DMS53 (cell line): Measurements from ENCODE around the gene HOXA13.

Experiments used
- DNase-seq: peaks from one replicate; lab custom pipeline; 2025; lab: John Stamatoyannopoulos, UW

HOXA13 gene

DNA sequence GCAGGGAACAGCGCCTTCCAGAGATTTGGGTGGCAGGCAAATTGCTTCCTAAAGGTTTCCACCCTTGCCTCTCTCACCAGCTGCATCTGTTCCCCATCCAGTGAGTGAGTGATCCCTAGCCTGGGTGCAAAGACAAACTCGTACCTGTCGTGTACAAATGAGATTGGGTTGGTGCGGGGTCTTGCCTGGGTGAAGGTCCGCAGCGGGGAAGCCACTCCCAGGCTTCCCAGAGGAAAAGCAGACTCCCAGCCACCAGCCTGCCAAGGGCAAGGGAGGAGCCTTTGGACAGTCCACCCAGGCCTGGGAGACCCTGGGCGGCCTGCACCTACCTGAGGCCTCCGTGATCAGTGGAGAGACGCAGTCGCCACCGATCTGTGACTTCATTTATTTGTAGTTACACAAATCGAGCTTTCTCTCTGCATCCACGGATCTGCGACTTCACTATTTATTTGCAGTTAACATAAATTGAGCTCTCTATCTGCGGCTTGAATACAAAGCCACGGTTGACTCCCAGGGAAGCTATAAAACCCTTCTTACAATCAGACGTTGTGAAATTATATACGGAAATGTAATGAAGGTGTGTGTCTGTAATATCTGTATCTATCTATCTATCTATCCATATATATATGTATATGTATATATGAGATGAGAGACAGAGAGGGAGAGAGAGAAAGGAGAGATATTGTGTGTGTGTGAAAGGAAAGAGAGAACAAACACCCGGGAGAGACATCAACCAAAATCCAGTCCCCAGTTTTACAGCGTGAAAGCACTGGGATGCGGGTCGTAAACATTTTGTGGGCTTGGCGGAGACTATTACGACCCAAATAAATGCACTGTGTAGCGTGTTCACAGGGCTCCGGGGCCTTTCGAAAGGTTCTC is 40.4 kb downstream of the HOXA13 start:
- DNase-seq, result no peak

DNA sequence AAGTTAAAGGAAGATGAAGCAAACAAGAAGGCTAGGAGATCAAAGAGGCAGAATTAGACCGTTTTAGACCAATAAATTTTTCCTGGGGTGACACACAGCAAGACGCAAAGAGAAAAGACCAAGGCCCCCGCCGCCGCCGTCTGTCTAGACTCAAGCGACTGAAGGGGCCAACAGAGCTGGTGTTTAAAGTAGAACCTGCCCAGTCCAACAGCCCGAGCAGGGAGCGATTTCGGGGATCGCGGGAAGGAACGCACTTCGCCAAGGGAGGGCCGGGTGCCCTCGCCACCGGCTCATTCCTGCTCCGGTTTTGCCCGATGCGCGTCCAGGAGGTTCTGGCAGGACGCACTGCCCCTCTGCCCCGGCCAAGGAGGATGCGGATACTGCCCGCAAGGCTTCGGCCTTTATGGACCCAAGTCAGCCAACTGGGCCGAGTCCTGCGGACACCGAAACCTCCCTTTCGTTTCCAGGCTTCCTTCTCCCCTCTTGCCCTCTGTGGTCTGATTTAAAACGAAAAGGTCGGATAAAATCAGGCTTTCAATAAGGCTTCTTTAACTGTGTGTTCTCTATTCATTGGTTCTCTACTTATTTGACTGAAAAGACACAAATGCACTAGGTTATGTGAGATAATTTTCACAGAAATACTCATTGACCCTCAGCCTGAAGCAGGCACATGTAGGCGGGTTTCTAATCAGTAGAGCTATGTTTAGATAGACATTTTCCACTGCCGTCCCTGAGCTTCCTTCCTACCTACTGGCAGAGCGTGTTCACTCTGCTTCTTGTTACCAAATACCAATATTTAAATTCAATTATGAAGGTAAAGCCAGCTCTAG is 41.2 kb downstream of the HOXA13 start:
- DNase-seq, result no peak

DNA sequence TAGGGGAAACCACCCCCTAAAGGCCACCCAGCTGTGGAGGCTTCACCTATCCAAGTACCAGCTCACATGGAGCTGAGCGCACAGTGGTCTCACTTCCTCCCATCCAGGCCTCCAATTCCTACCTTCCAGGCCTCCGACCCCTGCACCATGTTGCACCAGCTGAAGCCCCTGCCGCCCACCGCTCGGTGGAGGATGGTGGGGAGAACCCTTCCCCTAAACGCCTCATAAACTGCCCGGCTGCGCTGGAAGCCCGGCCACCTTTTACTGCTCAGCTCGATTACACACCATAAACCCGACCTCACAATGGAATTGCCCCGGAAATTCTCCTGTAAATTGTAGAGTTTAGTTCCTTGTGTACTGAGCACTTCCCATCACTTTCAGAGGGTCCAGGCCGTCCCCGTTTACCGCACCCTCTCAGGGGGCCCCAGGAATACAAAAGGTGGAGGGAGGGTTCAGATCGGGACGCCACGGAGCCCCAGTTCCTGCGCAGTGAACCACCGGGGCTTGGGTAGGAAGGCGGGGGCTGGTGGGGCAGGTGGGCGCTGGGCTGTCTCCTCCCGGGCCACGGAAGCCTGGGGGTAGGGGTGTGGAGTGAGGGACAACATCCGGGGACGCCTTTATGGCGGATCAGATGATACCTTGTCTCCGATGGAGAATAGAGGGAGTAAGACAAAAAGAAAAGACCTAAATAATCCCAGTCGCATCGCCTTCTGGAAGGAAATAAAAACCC is 42.0 kb downstream of the HOXA13 start:
- DNase-seq, result no peak

DNA sequence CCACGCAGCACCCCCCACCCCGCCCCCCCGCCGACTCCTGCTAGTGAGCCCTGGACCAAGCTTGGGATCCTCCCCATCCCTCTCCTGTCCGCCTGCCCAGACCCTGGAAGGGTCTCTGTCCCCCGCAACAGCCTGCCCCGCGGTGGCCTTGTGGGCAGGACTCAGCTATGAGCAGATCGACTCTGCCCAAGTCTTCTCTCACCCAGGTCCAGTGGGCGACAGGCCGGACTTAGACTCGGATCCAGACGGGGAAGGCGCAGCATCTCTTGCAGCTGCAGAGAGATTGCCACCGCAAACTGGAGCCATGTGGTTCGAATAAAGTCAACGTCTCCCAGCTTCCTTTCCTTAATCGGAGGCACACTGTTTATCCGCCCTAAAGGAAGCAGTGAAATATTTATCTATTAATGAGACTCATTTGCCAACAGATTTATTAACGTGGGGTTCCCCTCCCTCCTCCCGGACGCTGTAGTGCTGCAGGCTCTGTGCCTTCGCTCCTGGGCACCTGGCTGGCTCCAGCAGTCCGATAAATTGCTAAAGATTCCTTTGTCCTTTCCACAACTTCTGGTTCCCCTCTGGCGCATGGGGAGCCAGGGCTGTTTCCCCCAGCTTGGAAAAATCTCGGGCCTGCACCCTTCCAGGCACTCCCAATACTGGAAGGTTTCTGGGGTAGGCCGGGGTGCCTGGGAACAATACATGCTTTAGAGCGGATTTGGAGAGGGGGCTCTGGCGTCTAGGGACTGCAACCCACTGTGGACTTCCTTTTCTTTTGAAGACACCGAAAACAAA is 42.8 kb downstream of the HOXA13 start:
- no peak for DNase-seq

DNA sequence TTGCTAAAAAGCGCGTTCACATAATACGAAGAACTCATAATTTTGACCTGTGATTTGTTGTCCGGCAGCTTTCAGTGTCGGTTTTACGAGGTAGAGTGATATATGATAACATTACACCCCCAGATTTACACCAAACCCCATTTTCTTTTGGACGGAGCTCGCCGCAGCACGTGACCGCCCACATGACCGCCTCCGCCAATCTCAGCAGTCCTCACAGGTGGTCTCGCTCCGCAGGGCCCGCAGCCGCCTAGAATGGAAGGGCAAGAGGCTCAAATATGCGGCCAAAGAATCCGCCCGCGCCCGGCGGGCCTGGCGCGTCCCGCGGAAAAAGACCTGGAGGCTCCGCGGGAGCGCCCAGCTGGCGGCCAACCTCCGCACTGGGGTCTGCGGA is 43.4 kb downstream of the HOXA13 start, which contains the start of gene HOXA7:
Gene HOXA7 (minus strand): TSS at position 168 of the 391 bp plus-strand sequence. CDS start 130 bp downstream, at position 38.
- DNase-seq, result no peak

DNA sequence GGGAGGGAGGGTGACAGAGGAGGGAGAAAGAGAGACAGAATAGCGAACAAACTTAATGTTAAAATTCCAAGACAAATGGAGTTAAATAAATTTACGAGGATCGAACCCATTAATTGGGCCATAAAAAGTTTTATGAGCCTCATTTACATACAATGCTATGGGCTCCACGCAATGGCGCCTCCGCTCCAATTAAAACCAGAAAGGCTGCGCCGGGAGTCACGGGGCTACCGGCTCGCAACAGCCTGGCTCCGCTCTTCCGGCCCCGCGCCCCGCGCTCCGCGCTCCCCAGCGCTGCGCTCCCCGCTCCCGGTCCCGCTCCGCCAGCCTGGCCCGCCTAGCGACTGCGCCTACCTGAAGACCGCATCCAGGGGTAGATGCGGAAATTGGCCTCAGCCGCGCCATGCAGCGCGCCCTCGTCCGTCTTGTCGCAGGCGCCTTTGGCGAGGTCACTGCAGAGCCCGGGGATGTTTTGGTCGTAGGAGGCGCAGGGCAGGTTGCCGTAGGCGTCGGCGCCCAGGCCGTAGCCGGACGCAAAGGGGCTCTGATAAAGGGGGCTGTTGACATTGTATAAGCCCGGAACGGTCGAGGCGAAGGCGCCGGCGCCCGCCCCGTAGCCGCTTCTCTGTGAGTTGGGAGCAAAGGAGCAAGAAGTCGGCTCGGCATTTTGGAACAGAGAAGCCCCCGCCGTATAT is 43.9 kb downstream of the HOXA13 start:
- DNase-seq, result no peak

DNA sequence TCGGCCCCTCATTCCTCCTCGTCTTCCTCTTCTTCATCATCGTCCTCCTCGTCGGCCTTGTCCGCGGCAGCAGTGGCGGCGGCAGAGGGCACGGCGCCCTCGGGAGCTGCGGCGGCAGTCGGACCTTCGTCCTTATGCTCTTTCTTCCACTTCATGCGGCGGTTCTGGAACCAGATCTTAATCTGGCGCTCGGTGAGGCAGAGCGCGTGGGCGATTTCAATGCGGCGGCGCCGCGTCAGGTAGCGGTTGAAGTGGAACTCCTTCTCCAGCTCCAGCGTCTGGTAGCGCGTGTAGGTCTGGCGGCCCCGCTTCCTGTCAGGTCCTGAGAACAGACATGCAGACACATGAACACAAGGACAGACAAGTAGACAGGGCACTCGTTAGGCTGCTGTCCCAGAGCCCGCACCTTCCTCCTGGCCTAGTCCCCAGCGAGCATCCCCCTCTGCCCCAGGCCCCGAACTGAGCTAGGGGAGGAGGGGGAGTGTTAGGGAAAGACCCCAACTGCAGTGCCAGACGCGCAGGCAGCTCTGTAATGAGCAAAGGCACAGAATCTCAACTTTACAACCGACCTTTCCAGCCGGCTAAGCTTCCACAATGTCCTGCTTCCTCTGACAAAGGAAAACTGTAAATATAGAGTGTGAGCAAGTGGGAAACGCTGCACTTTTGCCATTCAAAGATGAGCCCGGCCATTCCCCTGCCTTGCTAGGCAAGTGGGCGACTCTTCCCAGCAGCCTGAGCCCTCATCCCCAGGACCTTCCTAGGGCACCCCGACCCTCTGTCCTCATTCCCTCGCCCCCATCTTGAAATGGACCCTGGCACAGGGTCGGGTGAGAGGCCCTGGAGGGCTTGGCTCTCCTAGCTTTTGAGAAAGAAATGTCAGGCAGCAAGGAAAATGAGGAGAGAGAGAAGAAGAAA is 44.7 kb downstream of the HOXA13 start:
- peak; percentile 78 for DNase-seq

DNA sequence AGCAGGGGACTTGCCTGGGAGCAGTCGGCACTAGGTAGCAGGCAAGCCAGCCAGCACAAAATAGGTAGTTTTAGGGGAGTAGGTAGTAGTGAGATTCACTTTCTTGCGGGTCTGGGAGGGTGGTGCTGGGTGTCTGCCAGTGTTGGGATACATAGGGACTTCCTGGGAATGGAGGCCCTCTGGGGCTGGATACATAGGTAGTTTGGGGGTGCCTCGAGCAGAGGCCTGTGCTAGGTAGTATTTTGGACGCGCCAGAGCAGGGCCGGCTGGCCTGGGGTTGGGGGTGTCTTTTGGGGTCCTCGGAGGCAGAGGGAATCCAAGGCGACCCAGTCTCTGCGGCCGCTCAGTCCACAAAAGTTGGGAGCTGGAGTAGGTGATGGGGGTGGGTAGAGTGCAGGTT is 45.5 kb downstream of the HOXA13 start:
- DNase-seq, result no peak

DNA sequence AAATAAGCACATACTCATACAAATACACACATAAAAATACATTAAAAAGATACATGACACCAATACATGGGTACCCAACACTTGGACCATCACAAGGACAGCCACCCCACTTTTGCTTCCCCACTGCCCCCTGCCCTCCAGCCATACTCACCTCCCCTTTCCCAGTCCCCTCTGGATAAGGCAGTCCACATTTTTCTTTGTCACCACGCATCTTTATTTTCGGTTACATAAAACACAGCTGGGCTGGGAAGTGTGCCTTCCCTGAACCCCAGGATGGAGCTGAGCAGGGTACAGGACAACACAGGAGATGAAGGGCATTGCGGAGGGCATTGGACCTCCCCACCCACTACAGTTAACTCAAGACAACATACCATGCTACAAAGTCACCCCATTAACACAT is 46.4 kb downstream of the HOXA13 start:
- no peak for DNase-seq

DNA sequence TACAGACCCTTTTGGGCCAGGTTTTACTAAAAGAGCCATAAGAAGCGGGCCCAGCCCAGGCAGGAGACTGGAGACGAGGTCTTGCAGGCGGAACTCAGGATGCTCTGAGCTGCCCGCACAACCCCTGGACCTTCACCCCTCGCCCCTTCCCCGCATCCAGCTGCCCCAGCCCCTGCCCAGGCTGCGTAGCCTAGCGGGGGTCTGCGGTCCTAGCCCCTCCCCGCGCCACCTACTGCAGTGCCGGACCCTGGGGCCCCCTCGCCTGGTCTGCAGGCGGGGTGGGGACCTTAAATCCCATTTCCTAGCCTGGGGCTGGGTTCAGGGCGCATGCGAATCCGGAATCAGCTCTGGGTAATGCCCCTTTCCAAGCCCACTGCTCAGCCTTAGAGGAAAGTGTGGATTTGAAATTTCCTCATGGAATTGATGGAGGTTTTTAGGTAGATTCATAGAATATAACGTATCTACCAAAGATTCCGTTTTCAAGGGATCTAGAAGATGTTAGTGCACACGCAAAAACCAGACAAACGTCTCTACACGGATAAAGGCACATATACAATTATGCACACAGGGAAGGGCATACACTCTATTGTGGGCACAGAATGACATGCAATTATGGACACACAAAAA is 47.0 kb downstream of the HOXA13 start:
- peak; percentile 67 for DNase-seq

DNA sequence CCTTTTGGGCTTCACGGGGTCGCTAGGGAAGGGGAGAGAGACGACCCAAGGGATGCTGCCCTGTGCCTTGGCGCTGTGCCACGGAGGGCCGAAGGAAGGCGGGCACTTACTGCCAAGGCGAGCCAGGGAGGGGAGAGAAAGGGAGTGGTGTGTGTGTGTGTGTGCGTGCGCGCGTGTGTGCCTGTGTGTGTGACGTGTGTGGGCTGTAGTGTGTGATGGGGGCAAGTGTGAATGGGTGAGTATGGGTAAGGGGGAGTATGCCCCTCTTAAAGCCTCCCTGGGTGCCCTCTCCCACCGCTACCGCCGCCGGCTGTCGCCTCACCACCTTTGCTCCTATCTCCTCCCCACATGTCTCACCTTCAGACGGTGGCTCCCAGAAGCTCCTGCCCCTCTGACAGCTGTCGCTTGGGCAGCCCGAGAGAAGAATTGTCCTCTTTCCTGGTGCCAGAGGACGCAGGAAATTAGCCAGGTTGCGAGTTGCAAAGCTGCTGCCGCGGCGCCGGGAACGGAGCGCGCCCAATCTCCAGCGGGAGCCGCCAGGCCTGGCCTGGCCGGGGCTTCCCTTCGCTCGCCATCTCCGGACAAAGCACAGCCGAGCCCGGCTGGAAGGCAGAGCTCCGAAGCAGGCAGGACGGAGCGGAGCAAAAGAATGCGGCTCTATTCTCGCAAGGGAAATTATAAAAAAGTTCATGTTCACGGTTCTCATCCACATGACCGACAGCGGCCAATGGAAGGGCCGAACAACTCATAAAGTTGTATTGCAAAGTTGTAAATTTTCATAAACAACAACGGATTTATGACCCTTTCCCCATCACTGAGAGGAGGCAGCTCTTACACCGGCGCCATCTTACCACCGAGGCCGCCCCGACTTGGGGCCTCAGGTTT is 47.7 kb downstream of the HOXA13 start, which contains the start of gene HOXA3:
Gene HOXA3 (minus strand): TSS at position 653 of the 885 bp plus-strand sequence. CDS start 41,943 bp downstream, outside the sequence.
- peak; percentile 81 for DNase-seq

DNA sequence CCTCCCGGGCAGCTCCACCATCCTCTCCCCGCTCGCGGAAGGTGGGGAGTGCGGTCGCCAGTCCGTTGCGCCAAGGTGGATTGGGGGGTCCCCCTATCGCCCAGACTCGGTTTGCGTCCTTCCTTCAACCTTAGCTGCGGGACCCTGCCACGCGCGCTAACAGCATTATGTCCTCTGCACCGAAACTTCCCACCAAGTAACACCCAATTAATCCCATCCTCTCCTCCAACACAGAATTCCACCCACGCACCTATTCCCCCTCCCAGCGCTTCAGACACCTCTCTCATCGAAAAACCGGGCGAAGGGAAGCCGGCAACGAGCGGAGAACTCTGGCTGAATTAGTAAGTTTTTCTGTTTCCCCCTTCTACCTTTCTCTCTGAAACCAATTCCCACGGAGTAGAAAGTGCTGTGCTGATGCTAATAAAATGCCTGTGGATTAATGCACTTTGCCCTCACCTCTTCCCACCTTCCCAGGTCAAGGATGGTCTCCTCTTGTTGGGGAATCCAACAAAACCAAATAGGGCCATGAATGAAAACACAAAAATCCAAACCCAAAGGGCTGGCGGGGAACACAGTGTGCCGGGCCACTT is 48.5 kb downstream of the HOXA13 start:
- peak; percentile 67 for DNase-seq

DNA sequence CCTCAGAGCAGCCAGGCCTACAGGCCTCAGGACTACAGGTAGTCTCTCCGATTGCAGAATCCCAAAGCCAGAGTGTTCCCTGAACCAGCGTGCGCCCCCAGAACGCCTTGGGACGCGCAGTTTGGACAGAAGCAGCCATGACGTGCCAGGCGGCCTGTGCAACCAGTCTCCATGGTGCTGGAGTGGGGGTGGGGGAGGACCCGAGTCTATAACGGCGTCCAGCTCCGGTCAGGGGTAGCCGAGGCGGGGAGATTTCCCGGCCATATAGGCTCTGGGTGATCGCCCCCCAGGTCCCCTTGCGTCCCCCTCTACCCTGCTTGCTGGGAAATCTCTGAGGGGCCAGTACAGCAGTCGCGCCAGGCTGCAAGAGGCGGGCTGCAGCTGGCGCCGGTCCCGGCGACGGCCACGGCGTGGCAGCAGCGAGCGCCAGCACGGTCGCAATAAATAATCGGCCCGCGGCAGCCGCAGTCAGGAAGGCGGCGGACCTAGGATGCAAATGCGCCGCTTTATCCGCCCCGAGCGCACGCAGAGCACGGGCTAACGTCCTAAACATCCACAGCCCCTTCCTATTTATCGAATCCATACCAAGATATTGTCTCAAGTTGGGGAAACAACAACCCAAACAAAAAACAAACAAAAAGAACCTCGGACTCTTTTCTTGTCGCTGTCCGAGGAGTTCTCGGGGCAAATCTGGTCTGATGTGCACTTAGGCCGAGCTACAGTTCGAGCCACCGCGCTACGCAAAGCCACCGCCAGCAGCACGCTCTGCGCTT is 49.1 kb downstream of the HOXA13 start:
- DNase-seq, result peak; percentile 96

DNA sequence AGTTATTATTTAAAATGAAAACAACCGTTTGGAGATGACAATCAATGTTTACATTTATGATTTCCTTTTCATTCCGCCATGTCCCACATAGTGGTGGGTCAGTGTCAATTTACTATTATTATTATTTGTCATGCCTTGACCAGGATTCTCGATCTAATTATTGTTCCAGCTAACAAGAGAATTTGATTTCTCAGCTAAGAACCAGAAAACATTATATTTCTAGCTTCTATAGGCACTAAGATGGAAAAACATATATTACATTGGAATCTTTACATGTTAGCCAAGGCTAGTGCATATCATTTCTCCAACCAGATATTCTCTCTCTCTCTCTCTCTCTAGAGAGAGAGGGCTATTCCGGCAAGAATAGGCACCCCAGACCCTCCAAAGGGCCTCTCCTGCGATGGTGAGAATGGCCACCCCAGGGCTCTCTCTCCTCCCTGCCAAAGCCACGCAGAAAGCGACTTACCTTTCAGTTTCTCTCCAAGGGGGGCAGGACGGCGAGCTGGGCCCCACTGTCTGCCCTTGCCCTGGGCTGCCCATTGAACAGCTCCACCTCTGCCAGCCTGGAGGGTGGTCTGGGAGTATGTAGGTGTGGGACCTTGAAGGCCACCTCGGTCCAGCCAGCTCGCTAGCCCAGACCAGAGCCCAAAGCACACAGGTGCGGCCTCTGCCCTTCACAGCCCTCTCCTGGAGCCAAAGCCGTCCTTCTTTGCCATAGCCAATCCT is 49.9 kb downstream of the HOXA13 start:
- no peak for DNase-seq

DNA sequence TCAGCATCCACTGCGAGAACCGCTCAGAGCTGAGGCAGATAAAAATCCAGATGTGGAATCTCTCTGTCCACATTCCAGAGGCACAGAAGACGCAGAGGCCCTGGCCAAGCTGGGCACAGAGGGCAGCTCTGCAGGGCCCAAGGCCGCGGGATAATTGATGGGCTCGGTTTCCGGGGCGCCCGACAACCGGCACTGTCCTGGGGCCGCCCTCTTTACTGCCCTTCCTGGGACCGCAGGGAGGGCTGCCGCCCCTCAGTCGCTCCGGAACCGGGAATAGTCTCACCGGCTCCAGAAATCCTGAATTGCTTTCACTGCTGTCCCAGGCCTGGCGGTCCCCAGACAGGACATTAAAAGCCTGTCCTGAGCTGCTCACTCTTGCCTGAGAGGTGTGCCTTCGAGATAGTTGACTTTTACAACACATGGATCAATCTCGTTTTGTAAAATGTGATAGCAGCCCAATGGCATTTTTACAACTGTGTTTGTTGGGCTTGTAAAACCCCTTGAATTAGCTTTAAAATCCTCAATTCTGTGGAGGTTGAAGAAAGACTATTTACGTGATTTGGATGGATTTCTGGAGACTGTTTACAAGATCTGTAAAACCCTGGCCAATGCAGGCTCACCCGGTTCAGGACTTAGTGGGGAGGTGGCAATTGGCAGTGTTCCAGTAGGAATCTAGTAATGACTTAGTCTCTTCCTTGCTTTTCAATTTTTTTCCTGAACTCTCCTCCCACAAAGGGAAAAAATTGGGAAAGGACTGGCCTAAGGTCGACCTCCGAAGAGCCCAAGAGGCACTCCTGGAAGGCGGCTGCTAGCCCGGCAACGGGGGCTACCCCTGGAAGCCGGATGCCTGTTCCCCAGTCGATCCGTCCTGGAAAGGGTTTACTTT is 50.9 kb downstream of the HOXA13 start:
- no peak for DNase-seq
